AG08395 (cell line): ENCODE measurements around the gene CSRP2.

Experiments used
- DNase-seq: peaks from one replicate; pipeline ENCODE4 v3.0.0; 2012; ENCODE audit warnings: mixed read lengths, low spot score

CSRP2 gene

DNA sequence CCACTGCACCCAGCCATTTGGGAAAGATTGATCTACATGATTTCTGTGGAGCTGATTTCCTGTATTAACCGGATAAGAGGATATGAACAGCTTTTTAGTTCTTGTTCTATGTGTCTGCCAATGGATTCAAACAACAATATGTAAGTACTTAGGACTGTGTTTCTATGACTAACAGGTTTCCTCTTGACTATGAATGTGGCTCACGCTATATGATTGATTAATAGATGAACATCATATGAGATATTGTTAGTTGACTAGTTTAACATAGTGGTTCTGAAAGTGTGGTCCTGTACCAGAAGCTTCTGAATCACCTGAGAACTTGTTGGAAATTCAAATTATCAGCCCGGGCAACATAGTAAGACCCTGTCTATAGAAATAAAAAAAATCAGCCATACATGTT lies 12.8 kb upstream of the CSRP2 start:
- no peak for DNase-seq

DNA sequence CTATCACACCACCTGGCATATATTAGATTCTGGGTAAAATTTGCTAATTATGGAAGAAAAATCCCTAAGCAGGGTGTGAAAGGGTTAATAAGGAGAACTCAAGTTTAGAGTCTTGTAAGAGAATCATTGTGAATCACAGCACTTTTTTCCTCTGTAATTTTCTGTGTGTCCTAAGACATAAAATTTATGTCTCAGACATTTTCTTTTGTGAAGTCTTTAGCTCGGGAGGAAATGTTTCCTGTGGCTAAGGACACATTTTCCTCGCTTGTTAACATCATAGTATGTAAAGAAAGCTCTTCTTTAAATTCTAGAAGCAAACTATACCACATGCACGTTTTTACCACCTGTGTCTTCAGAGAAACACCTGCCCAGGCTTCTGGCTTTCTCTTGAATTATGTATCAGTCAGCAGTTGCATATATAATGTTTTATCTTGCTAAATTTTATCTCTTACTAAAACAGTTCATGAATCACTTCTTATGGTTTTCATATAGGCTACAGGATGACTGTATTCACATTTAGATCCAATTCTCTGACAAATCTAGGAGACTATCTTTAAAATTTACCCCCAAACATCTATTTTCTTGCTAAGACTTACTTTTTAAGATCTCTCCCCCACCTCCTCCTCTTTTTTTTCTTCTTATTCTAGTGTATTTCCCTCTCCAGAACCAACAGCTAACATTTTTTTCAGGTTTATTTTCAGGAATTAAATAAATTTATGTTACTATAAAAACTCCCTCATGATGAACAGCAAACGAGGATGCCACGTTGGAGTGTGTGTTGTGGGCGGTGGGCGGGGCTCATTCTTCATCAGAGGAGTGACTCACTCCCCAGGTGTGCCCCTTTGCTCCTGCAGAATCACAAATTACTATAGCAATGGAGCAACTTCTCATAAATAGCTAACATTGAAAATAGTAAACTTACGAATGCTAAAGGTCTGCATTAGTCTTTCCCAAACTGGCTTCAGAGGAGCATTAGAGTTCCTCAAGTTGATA lies 11.6 kb upstream of the CSRP2 start:
- no peak for DNase-seq

DNA sequence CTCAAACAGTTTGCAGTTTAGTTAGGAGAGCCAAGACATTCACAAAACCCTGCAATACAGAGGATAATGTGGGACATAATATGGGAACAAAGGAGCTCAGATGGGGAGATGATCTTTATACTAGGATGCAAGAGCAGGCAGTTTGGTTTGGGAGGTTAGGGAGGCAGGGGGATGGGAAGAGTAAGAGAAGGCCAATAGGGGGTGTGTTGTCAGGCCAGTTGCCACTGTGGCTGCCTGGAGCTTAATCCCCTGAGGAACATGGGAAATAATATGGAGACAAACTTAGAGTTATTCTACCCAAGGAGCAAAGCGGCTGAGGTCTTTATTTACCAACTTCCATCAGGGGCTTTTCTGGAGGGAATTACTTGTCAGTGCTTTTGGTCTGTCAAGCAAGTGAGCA lies 10.0 kb upstream of the CSRP2 start:
- DNase-seq = no peak

- no peak for DNase-seq
Measured at GRCh38 chr12:76883811-76884210, 5.0 kb upstream of the CSRP2 start.

DNA sequence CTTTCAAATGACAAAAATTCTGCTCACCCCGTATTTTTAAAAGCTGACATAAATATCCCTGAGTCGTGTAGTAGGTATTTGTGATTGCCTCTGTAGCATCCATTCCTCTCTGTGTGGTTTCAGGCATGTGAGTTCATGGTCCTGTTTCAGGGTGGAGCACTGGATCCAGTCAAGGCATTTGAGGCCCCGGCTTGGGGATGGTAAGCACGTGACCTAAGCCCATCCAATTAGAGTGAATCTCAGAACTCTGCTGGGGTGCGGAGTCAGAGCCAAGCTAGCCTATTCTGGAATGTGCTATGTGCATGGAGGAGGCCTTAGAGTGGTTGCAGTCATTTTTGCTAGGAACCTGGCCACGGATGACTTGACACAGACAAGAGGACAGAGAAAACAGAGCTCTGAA lies 4.3 kb upstream of the CSRP2 start:
- peak; percentile 63 for DNase-seq

- no peak for DNase-seq
Measured at GRCh38 chr12:76882367-76882766, 3.5 kb upstream of the CSRP2 start.

GRCh38 chr12:76881142-76881541 lies 2.3 kb upstream of the CSRP2 start:
- no peak for DNase-seq

DNA sequence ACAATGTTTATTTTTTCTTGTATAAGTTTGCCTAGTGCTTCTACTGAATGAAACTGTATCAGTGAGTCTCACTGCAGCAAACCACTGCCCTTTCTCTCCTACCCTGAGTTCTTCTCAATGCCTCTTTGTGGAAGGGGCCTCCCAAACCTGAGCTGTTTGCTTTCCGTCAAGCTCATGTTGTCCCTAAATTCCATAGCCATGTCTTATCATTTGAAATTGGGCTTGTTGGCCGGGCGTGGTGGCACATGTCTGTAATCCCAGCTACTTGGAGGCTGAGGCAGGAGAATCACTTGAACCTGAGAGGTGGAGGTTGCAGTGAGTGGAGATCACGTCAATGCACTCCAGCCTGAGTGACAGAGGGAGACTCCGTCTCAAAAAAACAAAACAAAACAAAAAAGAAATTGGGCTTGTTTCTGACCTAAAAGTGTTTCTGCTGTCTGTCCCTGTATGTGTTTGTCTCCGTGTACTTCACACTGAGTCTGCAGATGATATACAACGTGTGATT lies 1.8 kb upstream of the CSRP2 start:
- no peak for DNase-seq

DNA sequence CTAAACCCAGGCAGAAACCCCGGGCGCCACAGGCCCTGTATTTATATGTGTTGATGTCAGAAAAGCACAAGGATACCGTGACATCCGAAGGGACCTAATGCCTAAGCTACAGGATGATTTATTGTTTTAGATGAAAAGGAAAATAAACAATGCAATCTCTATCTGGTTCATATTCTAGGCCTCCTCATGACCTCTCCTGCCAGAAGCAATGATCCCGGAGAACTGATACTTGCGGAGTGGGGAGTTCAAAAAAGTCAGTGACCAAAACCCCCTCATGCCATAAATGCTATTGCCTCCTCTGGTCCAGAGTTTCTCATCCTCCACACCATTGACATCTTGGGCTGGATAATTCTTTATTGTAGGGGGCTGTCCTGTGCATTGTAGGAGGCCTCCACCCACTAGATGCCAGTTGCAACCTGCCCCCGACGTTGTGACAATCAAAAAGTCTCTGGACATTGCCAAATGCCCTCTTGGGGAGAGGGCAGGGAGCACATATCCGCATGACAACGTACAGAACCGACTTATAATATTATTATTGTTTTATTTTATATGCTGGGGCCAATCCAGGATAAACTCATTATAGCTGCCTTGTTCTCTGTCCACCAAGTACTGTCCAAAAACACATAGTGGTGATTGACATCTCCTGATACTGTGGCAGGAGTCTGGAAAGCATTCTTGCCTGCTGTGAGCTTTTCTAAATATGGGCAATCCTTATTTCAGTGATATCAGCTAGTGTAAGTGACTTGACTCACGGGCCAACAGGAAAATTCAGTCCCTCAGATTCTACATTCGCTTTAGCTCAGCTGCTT lies 1.1 kb upstream of the CSRP2 start:
- no peak for DNase-seq

DNA sequence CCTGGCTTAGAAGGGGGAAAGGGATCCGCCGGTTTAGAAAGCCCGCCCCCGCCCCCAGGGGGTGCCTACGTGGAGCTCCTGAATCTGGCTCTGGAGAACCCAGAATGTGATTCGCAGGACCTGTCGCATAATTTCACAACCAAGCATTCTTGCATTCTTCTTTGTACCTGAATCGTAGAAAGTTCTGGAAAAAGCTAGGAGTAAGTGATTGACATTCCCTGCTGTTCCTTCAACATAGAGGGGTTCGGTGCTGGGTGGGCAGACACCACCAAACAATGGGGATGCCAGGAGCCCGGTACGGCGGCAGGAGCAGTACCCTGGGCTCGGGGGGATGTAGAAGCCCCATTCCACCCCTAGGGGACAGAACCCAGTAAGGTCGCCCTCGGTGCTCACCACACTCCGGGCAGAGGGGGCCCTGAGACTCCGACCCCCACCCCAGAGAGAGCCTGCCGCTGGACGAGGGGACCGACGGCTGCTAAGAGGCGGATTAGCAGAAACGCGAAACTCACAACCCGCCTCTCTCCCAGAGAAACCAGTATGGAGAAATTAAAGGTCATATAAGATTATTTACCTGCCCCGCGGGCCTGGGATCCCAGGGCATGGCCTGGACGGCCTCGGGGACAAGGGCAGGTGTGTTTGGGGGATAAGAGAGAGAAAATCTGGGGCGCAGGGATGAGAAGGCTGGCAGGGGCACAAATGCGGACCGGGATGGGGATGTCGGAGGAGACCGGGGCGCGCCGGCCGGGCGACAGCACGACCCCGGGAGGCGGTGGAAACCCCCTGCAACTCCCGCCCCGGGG lies 520 bp downstream of the CSRP2 start:
- DNase-seq = peak; percentile 16

DNA sequence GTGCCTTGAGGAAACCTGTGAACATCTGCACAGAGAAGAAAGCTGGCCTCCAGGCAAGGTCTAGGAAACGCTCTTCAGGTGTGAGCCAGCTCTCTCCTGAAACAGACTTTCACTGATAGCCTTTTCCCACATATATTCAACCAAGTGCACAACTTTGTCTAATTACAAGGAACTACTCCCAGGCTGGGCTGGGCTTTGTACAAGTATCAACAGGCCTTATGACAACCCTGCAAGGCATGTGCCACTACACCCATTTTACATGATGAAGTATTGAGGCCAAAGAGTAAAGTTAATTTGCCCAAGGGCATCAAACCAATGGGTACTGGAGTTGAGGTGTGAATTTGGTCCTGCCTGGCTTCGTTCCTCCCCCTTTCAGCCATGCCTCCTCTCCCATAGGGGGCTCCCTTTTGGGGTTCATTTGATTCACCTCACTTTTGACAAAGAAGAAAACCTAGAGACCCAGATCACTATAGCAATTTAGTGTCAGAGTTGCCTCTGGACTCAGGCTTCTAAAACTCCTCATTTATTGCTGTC lies 2.1 kb downstream of the CSRP2 start:
- DNase-seq = no peak

DNA sequence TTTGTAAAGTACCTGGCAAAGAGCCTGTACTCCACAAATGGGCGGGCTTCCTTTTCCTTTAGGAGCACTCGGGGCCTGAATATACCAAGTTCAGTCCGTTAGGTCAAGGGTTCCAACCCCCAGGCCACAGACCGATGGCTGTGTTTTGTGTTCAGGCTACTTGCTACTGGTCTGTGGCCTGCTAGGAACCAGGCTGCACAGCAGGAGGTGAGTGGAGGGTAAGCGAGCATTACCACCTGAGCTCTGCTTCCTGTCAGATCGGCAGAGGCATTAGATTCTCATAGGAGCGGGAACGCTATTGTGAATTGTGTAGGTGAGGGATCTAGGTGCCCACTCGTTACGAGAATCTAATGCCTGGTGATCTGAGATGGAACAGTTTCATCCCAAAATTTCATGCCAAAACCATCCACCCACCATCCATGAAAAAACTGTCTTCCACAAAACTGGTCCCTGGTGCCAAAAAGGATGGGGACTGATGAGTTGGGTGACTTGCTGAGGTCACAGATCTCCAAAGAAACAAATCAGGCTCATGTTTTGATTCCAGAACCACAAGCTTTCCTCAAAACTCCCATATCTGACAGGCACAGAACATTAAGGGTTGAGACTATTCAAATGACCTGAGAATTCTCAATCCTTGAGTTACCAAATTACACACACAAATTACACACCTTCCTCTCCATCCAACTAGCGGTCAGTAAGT lies 4.2 kb downstream of the CSRP2 start:
- no peak for DNase-seq

GRCh38 chr12:76874027-76874426 lies 4.8 kb downstream of the CSRP2 start:
- DNase-seq = no peak

DNA sequence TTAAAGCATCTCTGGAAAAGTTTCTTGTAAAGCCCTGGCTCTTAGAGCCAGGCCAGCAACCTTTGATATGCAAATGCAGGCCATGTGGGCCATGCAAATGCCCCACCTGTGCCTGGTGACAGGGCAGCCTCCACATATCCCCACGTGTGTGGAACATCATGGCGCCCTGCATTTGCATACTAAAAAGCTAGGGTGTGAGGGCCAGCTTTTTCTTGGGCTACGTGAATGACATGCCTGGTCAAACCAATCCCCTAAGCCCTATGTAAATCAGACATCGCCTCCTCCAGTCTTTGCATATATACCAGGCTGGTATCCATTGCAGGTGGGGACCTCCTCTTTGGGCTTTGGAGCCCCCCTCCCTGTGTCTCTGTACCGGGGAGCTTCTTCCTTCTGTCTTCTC lies 6.4 kb downstream of the CSRP2 start:
- no peak for DNase-seq

DNA sequence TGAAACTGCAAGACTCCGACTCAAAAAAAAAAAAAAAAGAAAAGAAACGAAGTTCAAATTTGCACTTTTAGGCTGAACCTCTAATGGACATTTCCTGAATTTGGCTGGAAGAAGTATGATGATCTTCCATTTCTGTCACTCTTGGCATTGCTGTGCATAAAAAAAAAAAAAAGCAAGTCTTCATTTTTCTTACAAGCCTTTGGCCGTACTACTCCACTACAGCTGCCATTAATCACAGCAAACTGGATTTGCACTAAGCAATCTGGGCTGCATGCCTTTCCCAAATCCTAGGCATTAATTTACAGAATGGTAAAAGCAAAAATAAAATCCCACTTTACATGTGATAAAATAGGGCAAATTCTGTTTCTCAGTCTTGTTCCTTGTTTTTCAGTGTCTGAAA lies 7.1 kb downstream of the CSRP2 start:
- no peak for DNase-seq

- DNase-seq = no peak
Measured at GRCh38 chr12:76871082-76871481, 7.7 kb downstream of the CSRP2 start.

- DNase-seq = peak; percentile 73
Measured at GRCh38 chr12:76866726-76867125, 12.1 kb downstream of the CSRP2 start.

DNA sequence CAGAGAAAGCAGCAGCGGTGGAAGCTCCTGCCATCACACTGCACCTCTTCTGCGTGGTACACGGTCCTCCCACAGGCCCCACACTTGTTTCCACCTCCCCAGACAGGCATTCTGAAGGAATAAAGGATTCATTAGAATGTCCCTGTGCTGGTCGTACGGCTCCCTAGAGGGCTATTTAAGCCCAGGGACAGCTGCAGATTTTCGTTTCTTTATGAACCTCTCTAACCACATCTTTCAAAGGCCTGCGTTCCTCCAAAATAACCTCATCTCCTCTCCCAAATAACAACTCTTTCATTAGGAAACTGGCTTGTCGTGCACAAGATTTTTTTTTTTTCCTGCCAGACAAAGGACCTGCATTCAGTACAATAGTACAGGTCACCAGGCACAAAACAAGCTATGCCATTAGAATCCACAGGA lies 12.7 kb downstream of the CSRP2 start:
- DNase-seq = peak; percentile 13

- no peak for DNase-seq
Measured at GRCh38 chr12:76864791-76865400, 13.9 kb downstream of the CSRP2 start.

DNA sequence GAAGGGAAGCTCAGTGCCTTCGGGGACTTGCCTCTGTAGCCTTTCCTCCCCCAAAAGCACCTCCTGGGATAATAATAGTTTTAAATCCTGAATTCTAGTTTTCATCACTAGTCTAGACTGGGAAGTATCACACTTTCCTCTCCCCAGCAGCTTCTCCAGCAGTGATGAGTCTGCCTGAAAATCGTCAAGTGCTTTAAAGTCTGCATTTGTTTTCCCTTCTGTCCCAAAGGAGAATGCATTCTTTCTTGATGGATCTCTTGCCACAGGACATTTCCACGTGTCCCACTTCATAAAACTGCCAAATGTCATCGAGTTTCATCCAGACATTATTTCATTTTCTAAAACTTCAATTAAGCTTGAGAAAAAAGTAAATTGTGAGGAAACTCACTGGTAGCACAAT lies 15.0 kb downstream of the CSRP2 start:
- DNase-seq = peak; percentile 45
